Measurements from ENCODE around the gene AP1AR. TPM values are rescaled to one million over a fixed set of nuclear protein-coding genes. Genes with fewer than 3 reads are reported as not detected.
A peak's percentile ranks its signal among the peaks of the same experiment; 100 is the strongest.

Gene AP1AR
- total RNA-seq, 1 donor from 2014 or later: 20.0 TPM

- Histone ChIP-seq H3K27ac (ENCODE audit: low read depth, low read length) (peak overlapping the region; percentile 87), H4K20me1 (ENCODE audit: insufficient read depth, low read length) (peaks cover 4% of the 10 kb centered on the region), H3K4me1 (ENCODE audit: insufficient read depth, low read length) (peaks cover 8% of the 10 kb centered on the region), H2AFZ (ENCODE audit: low read depth, low read length) (peak overlapping the region; percentile 97), H3K9ac (ENCODE audit: low read length) (peak overlapping the region; percentile 90), H3K9me3 (ENCODE audit: insufficient read depth, low read depth, low read length) (no peaks in the 10 kb centered on the region), H3K36me3 (ENCODE audit: insufficient read depth, low read length) (no peaks in the 10 kb centered on the region), H3K4me2 (ENCODE audit: low read length) (peak overlapping the region; percentile 91), H3K27me3 (ENCODE audit: insufficient read depth, low read length) (no peaks in the 10 kb centered on the region), H3K4me3 (ENCODE audit: insufficient read depth, low read depth, low read length) (peak overlapping the region; percentile 77), H3K79me2 (ENCODE audit: insufficient read depth, low read length) (peaks cover 33% of the 10 kb centered on the region)
- no peaks in the 10 kb centered on the region for H3K27me3 Mint-ChIP-seq (ENCODE audit: low read depth, unreplicated experiment)
- no peaks in the 10 kb centered on the region for H3K9me3 Mint-ChIP-seq (ENCODE audit: unreplicated experiment)
- no peaks in the 10 kb centered on the region for H3K36me3 Mint-ChIP-seq (ENCODE audit: low read depth, unreplicated experiment)
- H3K27ac Mint-ChIP-seq (ENCODE audit: unreplicated experiment): peak overlapping the region; percentile 97
- TF ChIP-seq CTCF (IDR thresholded peaks at IDR 0.05; ENCODE audit: insufficient read depth, low read depth, low read length) (no peak), EZH2 (IDR thresholded peaks at IDR 0.05; ENCODE audit: insufficient read depth, low read length) (no peak)
- FAIRE-seq (peak; percentile 39), DNase-seq (ENCODE audit: low read depth) (peak; percentile 85)
- peak overlapping the region; percentile 94 for H3K4me3 Mint-ChIP-seq (ENCODE audit: unreplicated experiment)
- peaks cover 22% of the 10 kb centered on the region for H3K4me1 Mint-ChIP-seq (ENCODE audit: low read depth, unreplicated experiment)
Measured at GRCh38 chr4:112230879-112231778, 458 bp upstream of the AP1AR start.

- peak overlapping the region; percentile 35 for H3K27ac ChIP-seq (ENCODE audit: low read depth, low read length)
- H3K4me3 ChIP-seq (ENCODE audit: insufficient read depth, low read depth, low read length): no peak overlapping the region
- no peaks in the 10 kb centered on the region for H3K27me3 ChIP-seq (ENCODE audit: insufficient read depth, low read length)
- H3K36me3 ChIP-seq (ENCODE audit: insufficient read depth, low read length): no peaks in the 10 kb centered on the region
- peak; percentile 94 for TF ChIP-seq CTCF (IDR thresholded peaks at IDR 0.05; ENCODE audit: insufficient read depth, low read depth, low read length)
- TF ChIP-seq EZH2 (IDR thresholded peaks at IDR 0.05; ENCODE audit: insufficient read depth, low read length): no peak
- DNase-seq (ENCODE audit: low read depth) (peak; percentile 79), FAIRE-seq (no peak)
- H3K9me3 ChIP-seq (ENCODE audit: insufficient read depth, low read depth, low read length): no peaks in the 10 kb centered on the region
- H3K79me2 ChIP-seq (ENCODE audit: insufficient read depth, low read length): peaks cover 62% of the 10 kb centered on the region
- H3K27ac Mint-ChIP-seq (ENCODE audit: unreplicated experiment): no peak overlapping the region
- H3K9me3 Mint-ChIP-seq (ENCODE audit: unreplicated experiment): no peaks in the 10 kb centered on the region
- H3K36me3 Mint-ChIP-seq (ENCODE audit: low read depth, unreplicated experiment): no peaks in the 10 kb centered on the region
- peaks cover 21% of the 10 kb centered on the region for H3K4me1 Mint-ChIP-seq (ENCODE audit: low read depth, unreplicated experiment)
- H2AFZ ChIP-seq (ENCODE audit: low read depth, low read length): no peak overlapping the region
- peaks cover 8% of the 10 kb centered on the region for H3K4me1 ChIP-seq (ENCODE audit: insufficient read depth, low read length)
- peaks cover 21% of the 10 kb centered on the region for H4K20me1 ChIP-seq (ENCODE audit: insufficient read depth, low read length)
- no peak overlapping the region for H3K9ac ChIP-seq (ENCODE audit: low read length)
- H3K27me3 Mint-ChIP-seq (ENCODE audit: low read depth, unreplicated experiment): no peaks in the 10 kb centered on the region
- H3K4me3 Mint-ChIP-seq (ENCODE audit: unreplicated experiment): no peak overlapping the region
- H3K4me2 ChIP-seq (ENCODE audit: low read length): no peak overlapping the region
Measured at GRCh38 chr4:112234952-112235609, 3.5 kb downstream of the AP1AR start.
